Daoy (cell line): ENCODE data around the gene RRBP1. TPM values are rescaled to one million over a fixed set of nuclear protein-coding genes. Genes with fewer than 3 reads are reported as not detected.
"Not testable (repeated sequence)": the region's sequence is repeated elsewhere in the genome, so short reads cannot be mapped to it uniquely, and the experiment has no call there.

ENCODE experiments used
- DNase-seq: peaks from one replicate; pipeline ENCODE4 v3.0.0-alpha.2; 2015; ENCODE audit warnings: low read depth
- total RNA-seq: library from RNA; depleted of rRNA; stranded (reverse); fragments of >200 nt; shearing (Covaris generic); gene quantifications from 2 replicates; pipeline ENCODE4 v1.2.3, GENCODE V29; 2014

The RRBP1 gene
- total RNA-seq, 1 experiment from 2014 or later, result 93.3 TPM

DNA sequence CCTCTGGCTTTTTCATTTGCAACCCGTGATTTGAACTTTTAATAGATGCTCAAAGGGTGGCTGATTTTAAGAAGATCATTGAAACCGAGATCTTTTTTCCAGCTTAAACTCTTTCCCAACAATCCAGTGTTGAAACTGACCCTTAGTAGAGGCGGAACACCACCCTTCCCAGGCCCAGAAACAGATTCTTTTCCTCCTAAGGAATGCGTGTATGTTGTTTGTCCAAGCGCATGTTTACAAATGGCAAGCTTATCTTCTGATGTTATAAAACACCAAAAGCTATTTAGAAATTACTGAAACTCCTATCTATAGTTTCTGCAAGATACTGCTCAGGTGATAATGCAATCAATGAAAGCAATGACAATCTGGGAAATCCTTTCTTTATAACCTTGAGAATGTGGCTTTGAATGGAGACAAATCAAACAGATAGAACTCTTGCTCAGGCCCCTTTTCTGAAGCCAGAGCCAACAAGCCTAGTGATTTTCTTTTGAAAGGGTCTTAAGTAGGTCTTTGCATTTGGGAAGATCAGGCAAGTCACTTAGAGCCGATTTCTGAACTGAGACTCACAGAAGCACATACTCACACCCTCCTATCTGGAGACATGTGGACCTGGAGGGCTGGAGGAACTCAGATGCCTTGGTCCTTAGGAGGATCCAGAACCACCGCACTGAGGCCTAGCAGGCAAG, 26.8 kb upstream of the RRBP1 start:
- no peak for DNase-seq

GRCh38 chr20:17707951-17708350, 25.9 kb upstream of the RRBP1 start:
- DNase-seq, result not testable (repeated sequence)

GRCh38 chr20:17706632-17707031, 24.6 kb upstream of the RRBP1 start:
- no peak for DNase-seq

GRCh38 chr20:17705916-17706315, 23.9 kb upstream of the RRBP1 start:
- no peak for DNase-seq

GRCh38 chr20:17704589-17705317, 22.7 kb upstream of the RRBP1 start:
- no peak for DNase-seq

DNA sequence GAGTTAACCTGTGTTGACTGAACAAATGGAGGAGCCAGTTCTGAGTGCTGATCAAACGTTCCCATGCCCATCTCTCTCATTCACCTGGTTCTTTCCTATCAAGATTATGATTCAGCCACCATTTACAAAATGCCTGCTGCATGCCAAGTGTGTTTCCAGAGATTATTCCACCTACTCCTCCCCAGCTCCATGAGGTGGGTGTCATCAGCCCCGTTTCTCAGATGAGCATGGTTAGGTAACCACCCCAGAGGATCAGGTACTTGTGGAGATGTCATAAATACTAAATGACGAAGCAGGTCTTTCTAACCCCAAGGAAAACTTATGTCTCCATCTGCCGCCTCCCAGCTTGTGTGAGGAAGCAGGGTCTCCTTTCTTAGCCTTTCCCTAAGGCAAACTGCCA, 19.8 kb upstream of the RRBP1 start:
- DNase-seq, result no peak

GRCh38 chr20:17700637-17701036, 18.6 kb upstream of the RRBP1 start:
- DNase-seq, result no peak

DNA sequence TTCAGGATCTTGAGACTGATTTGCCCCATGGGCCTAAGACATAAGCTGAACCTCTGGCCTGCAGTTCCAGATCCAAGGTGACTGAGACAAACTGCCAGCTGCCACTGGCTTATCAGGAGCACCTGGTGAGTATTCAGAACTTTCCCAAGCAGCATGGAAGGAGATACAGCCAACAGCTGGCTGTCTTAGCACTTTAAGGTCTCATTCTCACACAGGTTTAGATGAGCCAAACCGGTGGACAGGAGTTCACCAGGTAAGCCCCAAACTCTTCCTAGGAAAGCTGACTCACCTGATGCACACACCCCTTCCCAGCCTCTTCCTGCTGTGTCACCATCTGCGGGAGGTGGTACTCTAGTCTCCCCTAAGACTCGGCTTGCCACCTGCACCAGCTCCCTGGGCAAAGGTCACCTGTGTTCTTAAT, 17.9 kb upstream of the RRBP1 start, which contains the start of gene BANF2:
BANF2 (plus strand) TSS at position 36 of the 421 bp plus-strand sequence. CDS start 25,060 bp downstream, outside the sequence.
- DNase-seq, result no peak

DNA sequence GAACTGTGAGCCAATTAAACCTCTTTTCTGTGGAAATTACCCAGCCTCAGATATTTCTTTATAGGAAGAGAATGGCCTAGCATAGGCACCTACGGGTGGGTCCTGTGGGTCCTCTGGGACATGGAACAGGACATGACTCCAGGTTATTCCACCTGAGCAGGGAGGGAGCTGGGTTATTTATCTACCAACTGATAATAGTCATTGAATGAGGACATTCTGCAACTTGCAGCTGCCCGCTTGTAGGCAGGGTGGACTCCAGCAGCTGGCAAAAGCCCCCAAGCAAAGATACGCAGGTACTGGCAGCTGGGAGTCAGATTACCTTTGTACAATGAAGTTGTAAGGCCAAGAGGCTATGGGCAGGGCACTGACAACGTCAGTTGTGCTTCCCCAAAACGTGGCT, 16.3 kb upstream of the RRBP1 start:
- no peak for DNase-seq

DNA sequence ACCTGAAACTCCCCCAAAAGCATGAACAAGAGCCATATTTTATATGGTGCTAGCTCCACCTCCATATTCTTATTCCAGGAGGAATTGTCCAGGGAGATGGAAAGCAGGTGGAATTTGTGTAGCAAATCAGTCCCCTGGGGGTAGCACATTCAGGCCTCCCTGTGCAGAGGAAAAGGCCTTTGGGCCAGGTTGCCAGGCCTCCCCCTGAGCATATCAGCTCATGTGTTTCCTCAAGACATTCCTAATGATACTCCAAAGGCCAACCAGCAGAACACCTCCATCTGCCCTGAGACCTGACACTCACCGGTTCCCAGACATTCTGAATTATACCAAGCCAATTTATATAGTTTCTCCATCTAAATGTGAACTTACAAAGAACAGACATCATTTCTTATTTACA, 15.1 kb upstream of the RRBP1 start:
- DNase-seq, result no peak

GRCh38 chr20:17696287-17696686, 14.2 kb upstream of the RRBP1 start:
- DNase-seq, result no peak

DNA sequence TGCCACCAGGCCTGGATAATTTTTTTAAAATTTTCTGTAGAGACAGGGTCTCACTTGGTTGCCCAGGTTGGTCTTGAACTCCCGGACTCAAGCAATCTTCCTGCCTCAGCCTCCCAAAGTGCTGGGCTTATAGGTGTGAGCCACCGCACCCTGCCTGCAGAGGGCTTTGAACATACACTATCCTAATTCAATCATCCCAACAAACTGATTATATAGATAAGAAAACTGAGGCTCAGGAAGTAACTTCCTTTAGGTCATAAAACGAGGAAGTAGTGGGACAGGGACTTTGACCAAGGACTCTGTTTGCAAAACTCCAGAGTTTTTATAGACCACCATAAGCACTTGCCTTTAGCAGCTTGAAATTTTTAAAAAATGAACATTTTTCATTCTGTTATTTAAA, 12.7 kb upstream of the RRBP1 start:
- no peak for DNase-seq

DNA sequence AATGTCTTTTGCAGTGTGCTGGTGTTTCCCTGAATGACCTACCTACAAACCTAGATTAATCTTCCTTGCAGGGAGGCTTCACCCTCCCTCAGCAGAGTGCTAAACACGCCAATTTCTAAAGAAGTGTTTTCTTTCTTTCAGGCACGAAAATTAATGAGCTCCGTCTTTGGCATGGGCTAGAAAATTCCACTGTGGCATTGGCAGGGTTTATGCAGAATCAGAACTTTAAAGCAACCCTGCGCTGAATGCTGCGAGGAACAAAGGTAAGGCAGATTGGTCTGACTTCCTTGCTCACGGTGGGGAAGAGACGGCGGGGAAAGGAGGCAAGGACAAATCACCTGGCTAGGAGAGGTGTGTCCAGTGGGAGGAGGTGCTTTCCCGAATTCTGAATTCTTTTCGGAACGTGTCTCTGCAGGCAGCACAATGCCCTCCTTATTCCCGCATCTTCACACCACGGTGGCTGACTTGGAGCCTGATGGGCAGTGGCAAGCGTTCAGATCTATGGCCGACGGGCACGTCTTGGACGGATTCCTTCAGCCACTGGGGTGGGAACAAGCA, 11.5 kb upstream of the RRBP1 start:
- no peak for DNase-seq

- DNase-seq, result no peak
Observed at GRCh38 chr20:17691758-17692157, 9.7 kb upstream of the RRBP1 start.

- DNase-seq, result no peak
Observed at GRCh38 chr20:17690144-17690543, 8.1 kb upstream of the RRBP1 start.

- DNase-seq, result no peak
Observed at GRCh38 chr20:17688965-17689364, 6.9 kb upstream of the RRBP1 start.

GRCh38 chr20:17687800-17688199, 5.8 kb upstream of the RRBP1 start:
- no peak for DNase-seq

GRCh38 chr20:17685168-17685567, 3.1 kb upstream of the RRBP1 start:
- no peak for DNase-seq

- DNase-seq, result no peak
Observed at GRCh38 chr20:17684077-17684888, 2.2 kb upstream of the RRBP1 start.

DNA sequence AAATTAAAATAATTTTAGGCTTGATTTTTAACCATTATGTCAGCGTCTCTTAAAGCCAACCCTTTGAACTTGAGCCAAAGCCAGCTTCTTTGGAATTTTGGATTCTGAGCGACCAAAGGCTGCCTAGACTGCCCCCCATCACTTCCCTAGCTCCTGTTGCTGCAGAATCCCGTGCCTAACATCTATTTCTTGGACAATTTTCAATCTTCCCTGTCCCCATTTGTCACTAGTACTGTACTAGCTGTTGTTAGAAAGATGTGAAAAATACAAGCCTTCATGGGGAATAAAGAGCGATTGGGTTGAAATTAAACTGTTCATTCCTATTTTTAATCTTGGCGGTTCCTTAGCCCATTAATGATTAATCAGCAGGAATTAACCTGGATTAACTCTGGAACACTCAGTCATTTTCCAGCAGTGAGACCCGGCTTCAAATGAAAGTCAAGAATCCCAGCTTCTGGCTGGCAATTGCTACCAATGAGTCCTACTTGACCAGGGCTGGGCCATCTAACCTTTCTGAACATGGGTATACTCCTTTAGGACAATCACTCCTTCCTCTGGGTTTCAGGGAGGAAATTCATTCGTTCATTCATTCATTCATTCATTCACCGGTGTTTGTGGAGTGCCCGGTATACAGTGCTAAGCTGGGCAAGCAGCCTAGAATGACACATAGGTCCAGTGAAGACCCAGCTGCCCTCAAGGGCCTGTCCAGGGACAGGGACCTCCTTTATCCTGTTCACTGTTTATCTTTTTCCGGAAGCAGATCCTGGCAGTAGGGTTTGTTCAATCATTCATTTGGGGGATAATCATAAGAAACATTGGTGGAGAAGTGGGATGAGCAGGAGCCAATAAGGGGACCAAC, 1.4 kb upstream of the RRBP1 start:
- DNase-seq, result no peak

DNA sequence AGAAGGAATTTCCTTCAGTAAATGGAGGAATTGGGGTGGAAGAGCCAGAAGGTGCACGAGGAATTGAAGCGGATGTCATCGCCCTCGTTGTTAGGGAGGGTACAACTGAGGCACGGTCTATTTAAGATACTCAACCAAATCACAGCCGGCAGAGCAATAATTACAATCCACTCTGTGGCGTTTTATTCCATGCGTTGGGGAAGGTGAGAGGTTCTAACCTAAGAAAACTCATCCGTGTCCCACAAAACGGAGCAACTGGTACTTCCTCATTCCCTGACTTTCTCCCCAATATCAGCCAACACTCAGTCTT, 802 bp upstream of the RRBP1 start:
- no peak for DNase-seq

GRCh38 chr20:17681726-17682102, 328 bp downstream of the RRBP1 start:
- no peak for DNase-seq
